HG02623 (cell line): Measurements from ENCODE around the gene SCRN2.

Experiments used
- ATAC-seq: cut with Tn5 transposase; IDR thresholded peaks from one replicate; pipeline ENCODE4 v1.9.1; 2021; ENCODE audit warnings: moderate library complexity; ENCODE audit not compliant: unreplicated experiment

The SCRN2 gene

DNA sequence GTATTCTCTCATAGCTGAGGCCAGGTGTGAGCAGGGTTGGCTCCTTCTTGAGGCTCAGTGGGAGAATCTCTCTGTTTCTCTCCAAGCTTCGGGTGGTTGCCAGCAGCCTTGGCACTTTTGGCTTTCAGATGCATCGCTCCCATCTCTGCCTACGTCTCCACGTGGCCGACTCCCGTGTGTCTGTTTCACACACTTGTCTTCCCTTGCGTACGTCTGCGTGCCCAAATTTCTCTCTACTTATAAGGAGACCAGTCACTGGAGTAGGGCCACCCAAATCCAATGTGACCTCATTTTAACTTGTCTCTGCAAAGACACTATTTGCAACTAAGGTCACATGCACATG, 34.2 kb downstream of the SCRN2 start:
- no peak for ATAC-seq

DNA sequence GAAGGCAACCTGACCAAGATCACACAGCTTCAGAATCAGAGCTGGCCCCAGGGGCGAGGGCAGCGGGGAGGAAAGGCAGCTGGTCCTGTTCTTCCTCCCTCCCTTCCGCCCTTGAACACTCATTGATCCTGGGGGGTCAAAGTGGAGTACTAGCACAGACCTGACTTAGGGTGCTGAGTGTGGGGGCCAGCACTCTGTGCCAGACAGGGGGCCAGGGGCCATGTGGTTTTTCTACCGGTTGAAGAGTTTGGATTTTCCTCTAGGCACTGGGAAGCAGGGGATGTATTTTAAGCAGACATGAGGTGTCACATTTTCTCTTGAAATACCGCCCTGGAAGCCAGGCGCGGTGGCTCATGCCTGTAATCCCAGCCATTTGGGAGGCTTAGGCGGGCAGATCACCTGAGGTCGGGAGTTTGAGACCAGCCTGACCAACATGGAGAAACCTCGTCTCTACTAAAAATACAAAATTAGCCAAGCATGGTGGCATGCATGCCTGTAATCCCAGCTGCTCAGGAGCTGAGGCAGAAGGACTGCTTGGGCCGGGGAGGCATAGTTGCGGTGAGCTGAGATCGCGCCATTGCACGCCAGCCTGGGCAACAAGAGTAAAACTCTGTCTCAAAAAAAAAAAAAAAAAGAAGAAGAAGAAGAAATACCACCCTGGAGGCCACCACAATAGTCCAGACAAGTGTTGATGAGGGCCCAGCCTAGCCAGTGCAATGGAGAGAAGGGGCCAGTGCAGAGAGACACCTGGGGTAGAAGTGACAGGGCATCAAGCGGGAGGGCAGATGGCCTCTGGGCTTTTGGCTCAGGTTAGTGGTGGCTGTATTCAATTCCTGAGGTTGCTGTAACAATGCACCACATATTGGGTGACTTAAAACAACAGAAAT, 34.8 kb downstream of the SCRN2 start:
- ATAC-seq, result no peak

DNA sequence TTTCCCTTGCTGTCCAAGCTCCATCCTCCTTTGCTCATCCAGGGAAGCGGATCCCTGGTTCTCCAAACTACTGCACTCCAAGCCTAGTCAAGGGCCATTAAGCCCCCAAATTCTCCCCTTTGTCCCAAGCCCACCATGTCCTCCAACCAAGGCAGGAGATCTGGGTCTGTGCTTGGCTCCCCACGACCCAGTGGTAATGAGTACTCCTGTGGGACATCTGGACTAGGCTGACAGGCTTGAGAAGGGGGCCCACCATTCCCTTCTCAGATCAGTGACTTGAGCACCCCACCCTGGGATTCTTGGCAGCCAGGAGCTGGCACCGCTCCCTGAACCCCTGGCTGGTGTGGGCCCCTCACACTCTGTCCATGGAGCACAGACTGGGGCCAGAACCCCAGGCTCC, 36.6 kb downstream of the SCRN2 start:
- ATAC-seq, result no peak

DNA sequence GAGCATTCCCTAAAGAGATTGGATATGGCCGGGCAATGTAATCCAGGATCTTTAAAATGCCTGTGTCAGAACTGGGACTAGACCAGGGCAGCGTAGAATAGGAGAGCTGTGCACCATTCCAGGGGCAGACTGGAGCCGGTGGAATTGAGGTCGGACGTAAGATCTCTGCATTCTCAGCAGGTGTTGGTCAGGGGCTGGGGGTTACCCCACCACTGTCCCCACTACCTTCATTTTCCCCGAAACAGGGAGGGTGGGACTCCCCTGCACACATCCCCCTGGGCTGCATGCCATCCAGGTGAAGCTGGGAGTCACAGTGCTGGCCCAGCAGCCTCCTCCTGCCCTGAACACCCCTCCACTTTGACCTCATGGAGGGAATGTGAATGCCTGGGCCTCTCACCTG, 37.3 kb downstream of the SCRN2 start:
- no peak for ATAC-seq

DNA sequence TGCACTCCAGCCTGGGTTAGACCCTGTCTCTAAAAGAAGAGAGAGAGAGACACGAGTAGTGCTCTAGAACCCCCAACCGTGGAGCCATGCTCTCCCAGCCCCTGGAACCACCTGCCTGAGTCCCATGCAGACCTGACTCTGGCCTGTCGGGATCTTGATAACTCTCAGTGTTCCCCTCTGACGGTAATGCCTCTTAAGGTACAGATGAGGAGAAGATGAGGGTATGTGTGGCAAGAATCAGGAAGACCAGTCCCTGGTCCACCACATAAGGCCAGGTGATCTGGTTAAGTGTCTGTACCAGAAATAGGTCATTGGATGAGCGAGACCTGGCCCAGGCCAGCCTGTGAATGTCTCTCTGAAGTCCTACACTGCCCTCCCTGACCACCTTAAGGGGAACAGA, 37.9 kb downstream of the SCRN2 start:
- ATAC-seq, result no peak

DNA sequence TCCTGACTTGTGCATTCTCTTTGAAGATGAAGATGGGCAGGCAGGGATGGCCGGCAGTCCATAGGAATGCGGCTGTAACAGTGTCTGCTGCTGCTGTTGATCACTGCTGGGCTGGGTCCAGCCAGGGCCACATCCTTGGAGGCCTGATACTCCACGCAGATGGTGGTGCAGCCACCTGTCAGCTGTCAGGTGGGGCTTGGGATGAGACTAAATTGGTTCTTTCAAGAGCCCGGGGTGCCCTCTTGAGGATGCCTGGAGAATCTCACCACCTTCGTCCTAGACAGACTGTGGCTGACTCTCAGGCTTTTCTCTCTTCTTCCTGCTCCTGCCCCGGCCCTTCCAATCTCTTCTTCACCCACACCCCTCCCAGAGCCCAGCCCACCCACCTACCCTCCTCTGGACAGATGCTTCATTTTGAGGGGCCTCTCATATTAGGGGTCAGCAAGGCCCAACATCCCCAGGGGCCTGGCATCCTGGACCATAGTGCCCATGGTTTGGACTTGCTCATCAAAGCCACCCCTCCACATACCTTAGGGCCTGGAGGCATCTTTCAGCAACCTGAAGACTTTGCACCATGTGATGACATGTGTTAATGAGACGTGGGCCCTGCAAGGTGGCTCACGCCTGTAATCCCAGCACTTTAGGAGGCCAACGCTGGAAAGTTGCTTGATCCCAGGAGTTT, 38.6 kb downstream of the SCRN2 start:
- ATAC-seq, result no peak

DNA sequence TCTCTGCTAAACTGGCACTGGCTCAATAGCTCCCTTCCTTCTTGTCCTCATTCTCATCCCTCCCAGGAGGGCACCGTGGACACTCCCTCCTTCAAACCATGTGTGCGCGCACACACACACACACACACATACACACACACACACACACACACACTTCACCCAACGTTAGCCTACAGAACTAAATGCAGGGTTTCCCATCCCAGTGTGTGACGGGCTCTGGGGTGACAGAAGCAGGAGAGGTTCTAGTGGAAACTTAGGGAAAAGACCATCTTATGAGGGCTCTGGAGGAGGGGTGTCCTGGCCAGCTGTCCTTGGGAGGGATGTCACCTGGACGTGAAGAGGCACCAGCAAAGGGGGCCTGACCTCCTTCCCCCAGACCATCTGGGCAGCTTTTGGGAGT, 39.2 kb downstream of the SCRN2 start:
- ATAC-seq, result no peak

DNA sequence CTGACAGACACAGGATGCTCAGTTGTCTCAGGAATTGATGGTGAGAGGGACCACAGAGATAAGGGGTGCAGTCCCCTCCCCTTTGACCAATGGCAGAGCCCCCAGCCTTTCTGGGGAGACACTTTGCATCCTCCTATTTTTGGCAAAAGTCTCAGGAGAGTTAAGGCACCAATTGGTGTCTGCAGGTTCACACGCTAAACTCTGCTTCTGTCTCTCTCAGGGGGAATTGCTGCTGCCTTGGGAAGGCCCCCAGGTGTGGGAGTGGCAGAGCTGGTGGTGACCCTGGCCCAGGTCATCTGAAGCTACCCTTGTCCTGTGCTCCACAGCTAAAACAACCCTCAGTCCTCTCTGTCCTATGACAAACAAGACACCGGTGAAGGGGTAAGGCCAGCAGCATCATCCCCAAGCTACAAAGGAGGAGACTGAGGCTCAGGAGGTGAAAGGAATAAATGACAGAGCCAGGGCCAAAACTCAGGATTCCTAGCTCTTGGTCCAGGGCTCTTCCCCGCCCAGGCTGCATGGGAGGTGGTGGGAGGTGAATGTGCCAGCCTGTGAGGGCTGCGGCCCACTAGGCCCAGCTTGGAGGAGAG, 39.8 kb downstream of the SCRN2 start:
- no peak for ATAC-seq

DNA sequence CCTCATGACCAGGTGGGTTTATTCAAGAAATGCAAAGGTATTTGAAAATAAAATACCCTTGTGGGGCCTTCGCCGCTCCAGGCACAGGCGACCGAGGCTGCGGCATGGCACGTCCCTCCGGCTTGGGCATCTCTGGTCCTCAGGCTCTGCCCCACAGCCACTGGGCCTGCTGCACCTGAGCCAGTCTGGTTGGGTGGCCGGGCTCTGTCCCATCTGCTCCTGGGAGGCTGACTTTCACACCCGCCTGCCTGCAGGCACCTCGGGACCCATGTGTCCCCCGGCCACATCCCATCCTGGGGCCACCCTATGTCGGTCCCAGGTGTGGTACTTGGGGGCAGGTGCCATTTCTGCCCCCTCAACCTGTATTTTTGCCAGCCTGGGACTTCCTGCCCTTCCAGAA, 40.4 kb downstream of the SCRN2 start:
- ATAC-seq, result no peak

DNA sequence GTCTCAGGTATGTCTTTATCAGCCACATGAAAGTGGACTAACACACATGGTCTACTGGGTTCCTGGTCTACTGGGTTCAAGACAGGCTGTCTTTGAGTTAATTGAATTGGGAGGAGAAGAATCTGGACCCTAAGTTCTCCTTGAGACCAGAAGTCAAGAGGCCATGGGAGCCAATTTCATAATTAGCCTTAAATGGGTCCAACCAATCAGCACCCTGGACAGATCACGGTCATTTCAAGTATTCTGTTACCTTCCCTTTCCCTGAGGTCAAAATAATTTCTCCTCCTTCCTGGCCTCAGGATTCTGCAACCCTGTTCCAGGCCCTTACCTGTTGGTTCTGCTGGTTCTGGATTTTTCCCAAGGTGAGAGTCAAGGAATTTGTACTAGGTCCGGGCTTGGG, 43.3 kb downstream of the SCRN2 start:
- no peak for ATAC-seq

DNA sequence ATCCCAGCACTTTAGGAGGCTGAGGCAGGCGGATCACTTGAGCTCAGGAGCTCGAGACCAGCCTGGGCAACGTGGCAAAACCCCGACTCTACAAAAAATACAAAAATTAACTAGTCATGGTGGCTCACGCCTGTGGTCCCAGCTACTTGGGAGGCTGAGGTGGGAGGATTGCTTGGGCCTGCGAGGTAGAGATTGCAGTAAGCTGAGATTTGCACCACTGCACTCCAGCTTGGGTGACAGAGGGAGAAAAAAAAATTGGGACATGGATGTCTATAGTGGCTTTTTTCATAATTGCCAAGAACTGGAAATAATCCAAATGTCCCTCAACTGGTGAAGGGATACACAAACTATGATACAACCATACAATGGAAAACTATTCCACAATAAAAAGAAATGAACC, 48.1 kb downstream of the SCRN2 start:
- ATAC-seq, result no peak

DNA sequence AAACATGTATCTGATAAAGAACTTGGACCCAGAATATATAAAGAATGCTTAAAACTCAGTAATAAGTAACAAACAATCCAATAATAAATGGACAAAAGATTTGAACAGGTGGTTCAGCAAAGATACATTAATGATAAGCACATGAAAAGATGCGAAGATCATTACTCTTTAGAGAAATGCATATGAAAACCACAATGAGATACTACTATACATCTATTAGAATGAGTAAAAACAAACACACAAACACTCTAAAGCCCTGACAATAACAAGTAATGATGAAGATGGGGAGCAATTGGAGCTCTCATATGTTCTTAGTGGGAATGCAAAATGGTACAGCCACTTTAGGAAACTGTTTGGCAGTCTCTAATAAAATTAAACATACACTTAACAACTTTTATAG, 48.6 kb downstream of the SCRN2 start:
- no peak for ATAC-seq

DNA sequence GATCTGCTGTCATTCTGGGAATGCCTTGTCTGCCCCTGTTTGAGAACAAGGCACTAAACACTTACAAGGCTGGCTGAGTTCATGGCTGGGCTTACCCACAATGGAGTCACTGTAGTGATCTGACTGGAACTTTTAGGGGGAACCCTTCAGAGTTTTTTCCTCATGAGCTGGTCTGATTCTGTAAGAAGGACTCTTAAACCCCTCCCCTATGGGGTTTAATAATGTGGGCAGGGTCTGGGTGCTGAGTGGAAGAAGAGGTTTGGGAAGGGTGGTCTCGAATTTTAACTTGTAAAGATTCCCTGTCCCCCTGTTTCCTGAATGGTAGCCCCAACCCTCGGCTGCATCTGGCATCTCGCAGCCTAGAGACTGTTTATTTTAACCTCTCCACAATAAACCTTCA, 50.0 kb downstream of the SCRN2 start:
- ATAC-seq, result no peak

DNA sequence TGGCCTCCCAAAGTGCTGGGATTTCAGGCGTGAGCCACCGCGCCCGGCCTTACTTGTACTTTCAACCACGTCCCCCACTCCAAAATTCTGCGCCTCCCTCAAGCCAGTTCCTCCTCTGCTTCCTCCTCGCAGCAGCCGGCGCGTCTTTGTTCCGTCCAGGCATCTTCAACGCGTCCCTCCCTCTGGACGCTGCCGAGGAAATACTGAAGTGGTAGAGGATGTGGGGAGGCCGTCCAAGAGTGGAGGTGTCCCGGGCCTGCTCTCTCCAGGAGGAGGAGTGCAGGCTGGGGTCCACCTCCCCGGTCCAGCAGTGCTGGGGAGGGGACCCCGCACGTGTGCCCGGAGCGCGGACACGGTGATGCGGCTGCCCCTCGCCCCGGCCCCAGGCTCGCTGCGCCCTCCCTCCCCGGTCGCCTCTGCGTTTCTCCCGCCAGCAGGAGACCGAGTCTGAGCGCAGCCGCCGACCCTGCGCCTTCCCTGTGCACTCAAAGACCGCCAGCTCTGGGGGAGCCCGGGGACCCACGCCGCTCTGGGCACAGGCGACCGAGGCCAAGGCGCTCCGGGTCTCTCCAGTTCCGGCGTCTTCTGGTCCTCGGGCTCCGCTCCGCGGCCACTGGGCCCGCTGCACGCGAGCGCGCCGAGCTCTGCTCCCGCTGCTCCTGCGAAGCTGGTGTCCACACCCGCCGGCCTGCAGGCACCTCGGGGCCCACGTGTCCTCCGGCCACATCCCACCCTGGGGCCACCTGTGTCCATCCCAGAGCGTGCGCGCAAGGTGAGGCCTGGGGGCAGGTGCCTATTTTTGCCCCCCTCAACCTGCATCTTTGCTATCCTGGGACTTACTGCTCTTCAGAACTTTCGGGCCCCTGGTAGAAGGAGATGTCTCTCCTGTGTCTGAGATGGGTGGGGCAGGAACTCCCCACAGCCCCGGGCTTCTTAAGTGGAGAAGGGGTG, 51.2 kb downstream of the SCRN2 start:
- ATAC-seq, result no peak
